Measurements from ENCODE around the gene CELA2A. TPM values are rescaled to one million over a fixed set of nuclear protein-coding genes. Genes with fewer than 3 reads are reported as not detected.

Gene CELA2A
- total and polyA plus RNA-seq, 9 of the 15 experiments (the other 6 are each of a cell fraction or from before 2014, with no cell fraction given) = 0.62 TPM; not detected in 8

DNA sequence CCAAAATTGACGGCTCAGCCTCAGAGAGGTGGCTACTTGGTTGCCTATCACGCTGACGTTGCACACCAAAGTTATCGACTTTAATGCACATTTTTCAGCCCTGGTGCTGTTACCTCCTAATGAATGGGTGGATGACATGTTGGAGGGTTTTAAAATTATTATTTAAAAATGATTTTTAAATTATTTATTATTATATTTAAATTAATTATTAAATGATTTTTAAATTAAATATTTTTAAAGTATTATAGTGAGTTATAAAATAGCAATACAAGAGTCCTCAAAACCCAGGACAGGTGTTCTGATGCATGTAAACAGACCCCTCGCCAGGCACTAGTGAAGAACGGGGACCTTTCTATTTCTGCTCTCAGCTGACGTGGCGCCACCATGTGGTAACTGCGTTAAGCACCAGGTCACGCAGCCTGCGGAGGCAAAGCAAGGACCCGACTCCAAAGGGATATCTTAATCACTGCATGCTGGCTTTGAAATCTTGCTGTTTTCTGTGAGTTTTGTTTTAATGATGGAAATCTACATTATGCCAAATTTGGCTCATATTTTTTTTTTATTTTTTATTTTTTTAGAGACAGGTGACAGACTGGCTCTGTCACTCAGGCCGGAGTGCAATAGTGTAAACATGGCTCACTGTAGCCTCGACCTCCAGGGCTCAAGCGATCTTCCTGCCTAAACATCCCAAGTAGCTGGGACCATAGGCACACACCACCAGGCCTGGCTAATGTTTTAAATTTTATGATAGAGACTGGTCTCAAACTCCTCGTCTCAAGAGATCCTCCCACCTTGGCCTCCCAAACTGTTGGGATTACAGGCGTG is 44.9 kb downstream of the CELA2A start (continued):
- TF ChIP-seq, protein P1, sequence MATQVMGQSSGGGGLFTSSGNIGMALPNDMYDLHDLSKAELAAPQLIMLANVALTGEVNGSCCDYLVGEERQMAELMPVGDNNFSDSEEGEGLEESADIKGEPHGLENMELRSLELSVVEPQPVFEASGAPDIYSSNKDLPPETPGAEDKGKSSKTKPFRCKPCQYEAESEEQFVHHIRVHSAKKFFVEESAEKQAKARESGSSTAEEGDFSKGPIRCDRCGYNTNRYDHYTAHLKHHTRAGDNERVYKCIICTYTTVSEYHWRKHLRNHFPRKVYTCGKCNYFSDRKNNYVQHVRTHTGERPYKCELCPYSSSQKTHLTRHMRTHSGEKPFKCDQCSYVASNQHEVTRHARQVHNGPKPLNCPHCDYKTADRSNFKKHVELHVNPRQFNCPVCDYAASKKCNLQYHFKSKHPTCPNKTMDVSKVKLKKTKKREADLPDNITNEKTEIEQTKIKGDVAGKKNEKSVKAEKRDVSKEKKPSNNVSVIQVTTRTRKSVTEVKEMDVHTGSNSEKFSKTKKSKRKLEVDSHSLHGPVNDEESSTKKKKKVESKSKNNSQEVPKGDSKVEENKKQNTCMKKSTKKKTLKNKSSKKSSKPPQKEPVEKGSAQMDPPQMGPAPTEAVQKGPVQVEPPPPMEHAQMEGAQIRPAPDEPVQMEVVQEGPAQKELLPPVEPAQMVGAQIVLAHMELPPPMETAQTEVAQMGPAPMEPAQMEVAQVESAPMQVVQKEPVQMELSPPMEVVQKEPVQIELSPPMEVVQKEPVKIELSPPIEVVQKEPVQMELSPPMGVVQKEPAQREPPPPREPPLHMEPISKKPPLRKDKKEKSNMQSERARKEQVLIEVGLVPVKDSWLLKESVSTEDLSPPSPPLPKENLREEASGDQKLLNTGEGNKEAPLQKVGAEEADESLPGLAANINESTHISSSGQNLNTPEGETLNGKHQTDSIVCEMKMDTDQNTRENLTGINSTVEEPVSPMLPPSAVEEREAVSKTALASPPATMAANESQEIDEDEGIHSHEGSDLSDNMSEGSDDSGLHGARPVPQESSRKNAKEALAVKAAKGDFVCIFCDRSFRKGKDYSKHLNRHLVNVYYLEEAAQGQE (IDR thresholded peaks at IDR 0.05; ENCODE audit: borderline replicate concordance) = peak; percentile 70; the same call in 1 of the 2 replicates
- TF ChIP-seq, protein P1 (CRISPR knock-in tag; IDR thresholded peaks at IDR 0.05; ENCODE audit: low read depth) = no peak
- TF ChIP-seq MCM2 (IDR thresholded peaks at IDR 0.05; ENCODE audit: low read depth) = no peak
- no peak for TF ChIP-seq FOXA1 (IDR thresholded peaks at IDR 0.05; ENCODE audit: borderline replicate concordance)
- no peak for TF ChIP-seq ZNF699 (CRISPR knock-in tag; IDR thresholded peaks at IDR 0.05; ENCODE audit: insufficient replicate concordance)
- TF ChIP-seq ZNF12 (CRISPR knock-in tag; IDR thresholded peaks at IDR 0.05) = no peak
- no peak for TF ChIP-seq ESRRA (IDR thresholded peaks at IDR 0.05; ENCODE audit: borderline replicate concordance, low read depth)
- TF ChIP-seq, protein P2, sequence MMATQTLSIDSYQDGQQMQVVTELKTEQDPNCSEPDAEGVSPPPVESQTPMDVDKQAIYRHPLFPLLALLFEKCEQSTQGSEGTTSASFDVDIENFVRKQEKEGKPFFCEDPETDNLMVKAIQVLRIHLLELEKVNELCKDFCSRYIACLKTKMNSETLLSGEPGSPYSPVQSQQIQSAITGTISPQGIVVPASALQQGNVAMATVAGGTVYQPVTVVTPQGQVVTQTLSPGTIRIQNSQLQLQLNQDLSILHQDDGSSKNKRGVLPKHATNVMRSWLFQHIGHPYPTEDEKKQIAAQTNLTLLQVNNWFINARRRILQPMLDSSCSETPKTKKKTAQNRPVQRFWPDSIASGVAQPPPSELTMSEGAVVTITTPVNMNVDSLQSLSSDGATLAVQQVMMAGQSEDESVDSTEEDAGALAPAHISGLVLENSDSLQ (IDR thresholded peaks at IDR 0.05) = 0 out of 2 replicates have a peak, but pooled peaks have one; percentile 32

Data from K562 (cell line).